GOT3 (cell line): ENCODE data around the gene TMEM140.
"Not testable (repeated sequence)": the region's sequence is repeated elsewhere in the genome, so short reads cannot be mapped to it uniquely, and the experiment has no call there.

Experiments
- DNase-seq: peaks from one replicate; lab custom pipeline; 2025; ENCODE audit warnings: mixed read lengths; lab: John Stamatoyannopoulos, UW

The TMEM140 gene

DNA sequence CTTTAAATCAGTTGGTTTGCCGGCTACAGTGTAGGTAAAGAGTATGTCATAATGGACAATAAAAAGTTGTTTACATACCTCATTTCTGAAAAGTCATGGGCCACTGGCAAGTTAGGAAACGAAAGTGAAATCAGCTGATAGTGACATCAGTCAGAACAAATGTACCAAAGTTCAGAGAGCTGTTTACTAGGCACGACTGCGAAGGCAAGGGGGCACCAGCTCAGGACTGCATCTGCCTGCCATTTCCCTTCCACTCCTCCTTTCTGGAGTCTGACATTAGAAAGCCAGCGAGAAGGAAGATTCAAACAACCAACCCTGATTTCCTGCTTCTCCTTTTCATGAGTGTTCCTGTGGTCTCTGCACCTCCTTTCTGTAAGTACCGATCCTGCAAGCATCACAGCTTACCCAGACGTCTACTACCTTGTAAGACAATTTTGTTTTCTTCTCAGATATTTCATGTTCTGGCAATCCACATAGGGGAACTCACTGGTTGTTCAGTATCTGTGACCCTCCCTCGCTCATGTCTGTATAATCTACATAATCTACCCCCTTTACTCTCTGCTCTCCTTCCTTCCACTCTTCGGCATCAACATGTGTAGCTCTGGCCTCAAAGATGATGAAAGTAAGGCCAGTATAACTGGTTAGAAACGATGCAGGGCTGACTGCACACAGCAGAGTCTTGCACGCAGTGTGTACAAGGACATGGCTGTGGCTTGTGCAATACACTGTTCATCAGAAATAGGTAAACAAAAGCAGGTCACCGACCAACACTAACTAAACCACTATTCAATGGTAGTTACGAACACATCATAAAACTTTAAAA lies at the start of gene TMEM140:
Gene TMEM140, plus strand, starts transcription at position 174 of the 823 bp plus-strand sequence. CDS start 16,370 bp downstream, outside the sequence.
- DNase-seq, result no peak

DNA sequence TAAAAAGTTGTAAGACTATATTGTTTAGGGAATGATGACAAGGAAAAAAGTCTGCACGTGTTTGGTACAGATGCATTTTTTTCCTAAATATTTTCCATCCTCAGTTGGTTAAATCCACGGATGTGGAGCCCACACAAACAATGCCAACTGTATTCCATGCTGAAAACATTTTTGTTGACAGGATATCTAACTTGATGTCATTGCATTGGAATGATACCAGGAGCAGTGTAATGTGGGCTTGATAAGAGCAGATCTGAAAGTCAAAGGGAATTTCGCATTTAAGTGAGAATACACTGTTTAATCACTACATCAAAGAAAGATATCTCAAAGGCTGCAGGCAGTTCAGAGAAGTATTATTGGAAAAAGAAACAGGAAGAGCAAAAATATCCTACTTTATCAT lies 49.5 kb upstream of the TMEM140 start:
- no peak for DNase-seq

DNA sequence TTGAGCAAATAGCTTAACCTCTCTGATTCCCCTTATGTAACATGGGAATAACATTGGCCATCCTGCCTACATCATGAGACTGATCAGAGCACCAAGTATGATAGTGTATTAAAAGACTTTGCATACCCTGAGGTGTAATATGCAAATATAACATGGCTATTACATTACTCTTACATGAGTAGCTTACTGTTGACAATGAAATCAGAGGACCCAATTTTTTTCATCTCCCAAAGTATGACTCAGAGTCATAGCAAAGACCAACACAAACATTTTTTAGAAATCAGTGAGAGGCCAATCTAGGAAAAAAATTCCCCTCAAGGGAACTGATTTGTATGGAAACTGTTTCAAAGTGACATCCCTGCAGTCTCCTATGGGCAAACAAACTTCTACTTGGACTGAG lies 47.0 kb upstream of the TMEM140 start:
- no peak for DNase-seq

DNA sequence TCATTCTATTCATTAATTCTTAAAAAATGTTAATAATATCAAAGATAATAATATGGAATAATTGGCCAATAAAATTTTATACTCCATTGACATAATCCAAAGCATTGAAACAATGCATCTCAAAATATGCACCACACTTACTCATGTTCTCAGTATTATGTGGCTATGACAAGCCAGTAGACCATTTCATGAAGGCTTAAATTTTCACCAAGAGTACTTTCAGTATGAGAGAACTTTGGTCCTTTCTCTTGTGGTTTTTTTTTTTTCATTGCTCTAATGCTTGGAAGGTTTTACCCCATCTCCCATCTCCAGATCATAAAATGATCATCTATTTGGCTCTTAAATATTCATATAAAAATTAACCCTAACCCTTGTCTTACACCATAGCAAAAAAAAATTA lies 45.5 kb upstream of the TMEM140 start:
- DNase-seq, result no peak

GRCh38 chr7:135109562-135109961 lies 38.3 kb upstream of the TMEM140 start:
- DNase-seq, result no peak

DNA sequence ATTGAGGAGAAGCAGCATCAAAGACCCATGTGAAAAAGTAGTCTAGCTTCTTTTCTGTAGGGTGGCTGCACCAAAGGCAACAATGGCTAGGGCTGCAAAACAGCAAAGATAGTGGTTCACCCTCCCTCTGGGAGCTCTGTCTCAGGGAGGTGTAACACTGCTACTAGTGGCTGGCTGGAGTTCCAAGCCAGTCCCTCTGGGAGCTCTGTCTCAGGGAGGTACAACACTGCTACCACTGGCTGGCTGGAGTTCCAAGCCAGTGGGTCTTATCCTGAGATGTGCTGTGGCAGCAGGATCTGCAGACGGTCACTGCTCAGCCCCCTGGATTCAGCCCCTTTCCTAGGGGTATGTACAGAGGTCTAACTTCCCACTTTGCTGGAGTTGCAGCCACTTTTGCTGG lies 37.9 kb upstream of the TMEM140 start:
- DNase-seq, result no peak

- DNase-seq, result no peak
These were observed 36.5 kb upstream of the TMEM140 start for GRCh38 chr7:135111379-135111778.

DNA sequence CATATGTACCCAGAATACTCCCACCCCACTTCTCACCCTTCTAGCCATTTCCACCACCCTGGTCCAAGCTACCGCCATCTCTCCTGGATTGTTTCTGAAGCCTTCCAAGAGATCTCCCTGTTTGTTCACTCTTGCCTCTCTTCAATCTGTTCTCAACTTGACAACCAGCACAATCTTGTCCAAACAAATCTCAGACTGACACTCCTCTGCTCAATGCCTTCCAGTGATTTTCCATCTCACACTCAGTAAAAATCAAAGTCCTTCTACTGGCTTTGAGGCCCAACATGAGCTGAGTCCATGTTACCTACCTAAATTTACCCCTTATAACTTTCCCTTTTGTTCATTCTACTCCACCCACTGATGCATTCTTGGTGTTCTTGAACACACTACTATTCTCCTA lies 33.2 kb upstream of the TMEM140 start:
- DNase-seq, result no peak

DNA sequence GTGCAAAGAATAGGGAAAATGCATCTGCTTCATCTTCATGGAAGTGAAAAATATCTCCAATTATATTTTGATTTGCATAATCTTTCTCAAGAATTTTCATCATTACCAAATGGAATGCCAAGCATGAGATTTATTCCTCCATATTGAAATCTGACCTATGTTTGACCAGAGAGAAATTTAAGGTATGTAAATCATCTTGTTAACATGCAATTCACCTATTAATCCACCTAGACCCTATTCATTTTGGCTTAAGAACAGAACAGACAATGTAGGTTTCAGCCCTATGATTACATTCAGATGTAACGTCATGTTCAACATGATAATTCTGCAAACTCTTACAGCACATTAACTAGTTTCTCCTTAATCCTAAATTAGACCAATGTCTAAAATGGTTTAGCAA lies 30.8 kb upstream of the TMEM140 start:
- DNase-seq, result no peak

GRCh38 chr7:135121868-135122267 lies 26.0 kb upstream of the TMEM140 start:
- DNase-seq, result no peak

GRCh38 chr7:135124631-135125030 lies 23.2 kb upstream of the TMEM140 start:
- not testable (repeated sequence) for DNase-seq

DNA sequence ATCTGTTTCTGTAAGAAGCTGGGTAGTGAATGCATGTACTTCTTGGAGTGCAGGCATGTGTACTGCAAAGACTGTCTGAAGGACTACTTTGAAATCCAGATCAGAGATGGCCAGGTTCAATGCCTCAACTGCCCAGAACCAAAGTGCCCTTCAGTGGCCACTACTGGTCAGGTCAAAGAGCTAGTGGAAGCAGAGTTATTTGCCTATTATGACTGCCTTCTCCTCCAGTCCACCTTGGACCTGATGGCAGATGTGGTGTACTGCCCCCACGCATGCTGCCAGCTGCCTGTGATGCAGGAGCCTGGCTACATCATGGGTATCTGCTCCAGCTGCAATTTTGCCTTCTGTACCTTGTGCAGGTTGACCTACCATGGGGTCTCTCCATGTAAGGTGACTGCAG lies 18.9 kb upstream of the TMEM140 start:
- no peak for DNase-seq

- no peak for DNase-seq
These were observed 18.3 kb upstream of the TMEM140 start for GRCh38 chr7:135129579-135129978.

- no peak for DNase-seq
These were observed 3.8 kb upstream of the TMEM140 start for GRCh38 chr7:135143885-135144668.

DNA sequence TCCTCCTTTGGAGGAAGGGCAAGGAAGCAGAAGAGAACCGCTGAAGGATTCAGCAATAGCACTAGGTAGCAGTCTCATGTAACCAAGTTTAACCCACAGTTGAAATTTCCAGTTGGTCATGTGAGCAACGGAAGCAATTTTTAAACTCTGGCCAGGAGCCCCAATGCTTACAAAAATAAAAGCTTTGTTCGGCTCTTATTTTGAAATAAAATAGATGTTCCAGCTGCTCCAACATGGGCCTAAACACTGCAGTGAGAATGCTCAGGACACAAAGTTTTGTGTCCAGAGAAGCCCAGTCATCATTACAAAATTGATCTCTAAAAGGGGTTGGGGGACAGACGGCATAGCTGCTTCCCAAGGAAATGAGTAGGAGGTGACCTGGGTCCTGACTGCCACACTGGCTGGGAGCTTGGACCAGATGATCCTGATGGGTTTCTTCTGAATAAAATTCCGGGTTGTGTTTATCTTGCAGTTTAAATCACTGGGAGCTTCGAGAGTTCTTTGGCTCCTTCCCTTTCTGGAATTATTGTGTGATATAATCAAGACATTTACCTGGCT lies 452 bp upstream of the TMEM140 start:
- no peak for DNase-seq

GRCh38 chr7:135150072-135150782 lies 2.4 kb downstream of the TMEM140 start:
- DNase-seq, result no peak

DNA sequence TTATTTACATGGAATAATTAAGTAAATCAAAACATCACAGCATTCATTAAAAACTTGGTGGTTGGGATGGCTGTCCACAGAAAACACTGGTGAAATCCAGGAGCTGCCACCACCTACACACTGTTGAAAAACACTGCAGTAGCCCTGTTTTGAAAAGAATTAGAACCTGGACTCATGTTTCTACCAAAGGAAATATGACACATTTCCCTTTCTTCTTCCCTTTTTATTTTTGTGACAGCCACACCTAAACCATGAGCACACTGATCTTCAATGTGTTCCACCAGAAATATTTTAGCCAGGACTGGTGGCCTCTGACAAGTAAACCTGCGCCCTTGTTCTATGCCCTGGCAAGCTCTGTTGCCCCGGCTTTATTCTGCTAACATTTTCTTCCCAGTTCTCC lies 3.3 kb downstream of the TMEM140 start:
- no peak for DNase-seq

- DNase-seq, result no peak
These were observed 3.7 kb downstream of the TMEM140 start for GRCh38 chr7:135151533-135151932.

DNA sequence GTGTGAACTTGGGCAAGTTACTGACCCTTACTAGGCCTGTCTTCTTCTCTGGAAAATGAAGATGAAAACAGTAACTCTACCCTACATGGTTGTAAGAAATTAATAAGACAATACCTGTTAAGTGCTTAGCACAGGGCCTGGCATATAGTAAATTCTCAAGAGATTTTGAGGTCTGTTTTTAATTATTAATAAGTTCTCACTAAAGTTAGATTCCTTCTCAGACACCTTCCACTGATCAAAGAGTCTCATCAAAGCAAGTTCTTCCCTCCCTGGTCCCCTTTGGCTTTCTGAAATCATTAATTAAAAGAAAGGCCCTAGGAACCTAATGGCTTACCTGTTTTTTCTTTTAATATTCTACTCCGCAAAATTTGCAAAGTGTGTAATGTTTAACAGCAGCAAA lies 4.6 kb downstream of the TMEM140 start:
- no peak for DNase-seq

DNA sequence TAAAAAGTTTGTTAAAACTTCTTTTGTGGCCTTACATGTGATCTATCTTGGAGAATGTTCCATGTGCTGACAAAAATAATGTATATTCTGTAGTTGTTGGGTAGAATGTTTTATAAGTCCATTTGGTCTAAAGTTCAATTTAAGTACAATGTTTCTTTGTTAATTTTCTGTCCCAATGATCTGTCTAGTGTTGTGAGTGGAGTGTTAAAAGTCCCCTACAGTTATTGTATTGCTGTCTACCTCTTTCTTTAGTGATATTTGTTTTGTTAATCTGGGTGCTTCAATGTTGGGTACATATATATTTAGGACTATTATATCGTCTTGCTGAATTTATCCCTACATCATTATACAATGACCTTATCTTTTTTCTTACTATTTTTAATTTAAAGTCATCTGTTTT lies 6.9 kb downstream of the TMEM140 start:
- no peak for DNase-seq

DNA sequence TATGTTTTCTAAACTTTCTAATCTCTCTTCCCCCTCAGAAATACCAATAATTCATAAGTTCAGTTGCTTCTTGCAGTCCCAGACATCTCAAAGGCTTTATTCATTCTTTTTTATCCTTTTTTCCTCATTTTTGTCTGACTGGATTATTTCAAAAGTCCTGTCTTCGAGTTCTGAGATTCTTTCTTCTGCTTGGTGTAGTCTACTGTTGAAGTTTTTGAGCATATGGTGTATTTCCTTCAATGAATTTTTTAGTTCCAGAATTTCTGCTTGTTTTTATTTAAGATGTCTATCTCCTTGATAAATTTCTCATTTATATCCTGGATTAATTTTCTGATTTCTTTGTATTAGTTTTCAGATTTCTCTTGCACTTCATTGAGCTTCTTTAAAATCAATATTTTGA lies 8.4 kb downstream of the TMEM140 start:
- no peak for DNase-seq

- no peak for DNase-seq
These were observed 10.3 kb downstream of the TMEM140 start for GRCh38 chr7:135158141-135158655.
